Mesenchymal stem cell (in vitro differentiated cells and primary cell): ENCODE data around the gene RHBDL1.

ENCODE experiments used
- DNase-seq: peaks from one replicate; pipeline ENCODE4 v3.0.0-alpha.2; 2013
- H2AFZ ChIP-seq: one replicate; pipeline ENCODE4 v1.6.1; 2013; ENCODE audit warnings: low read depth, mild to moderate bottlenecking, control low read depth, inconsistent platforms, low read length, moderate library complexity
- H2AK5ac ChIP-seq: 2 replicates; pipeline ENCODE4 v1.6.1; 2013; ENCODE audit warnings: low read length, moderate library complexity, mild to moderate bottlenecking, inconsistent platforms; ENCODE audit not compliant: severe bottlenecking
- H2BK120ac ChIP-seq: one replicate; pipeline ENCODE4 v1.6.1; 2013; ENCODE audit warnings: low read depth, mild to moderate bottlenecking, inconsistent platforms, low read length, moderate library complexity
- H2BK12ac ChIP-seq, 2 experiments: one replicate each; pipeline ENCODE4 v1.6.1; 2013; ENCODE audit warnings: inconsistent platforms in 2 of 2, low read length in 2 of 2, mild to moderate bottlenecking in 2 of 2, moderate library complexity in 2 of 2, control low read depth in 1 of 2
- H2BK15ac ChIP-seq: one replicate; pipeline ENCODE4 v1.6.1; 2013; ENCODE audit warnings: mild to moderate bottlenecking, low read depth, inconsistent platforms; ENCODE audit not compliant: poor library complexity, severe bottlenecking
- H2BK5ac ChIP-seq: 2 replicates; pipeline ENCODE4 v1.6.1; 2013; ENCODE audit warnings: low read depth, mild to moderate bottlenecking, low read length, control low read depth, inconsistent platforms; ENCODE audit not compliant: poor library complexity, severe bottlenecking
- H3K14ac ChIP-seq, 2 experiments: one replicate each; pipeline ENCODE4 v1.6.1; 2013; ENCODE audit warnings: inconsistent platforms in 2 of 2, low read length in 2 of 2, control low read depth in 1 of 2, mild to moderate bottlenecking in 1 of 2, moderate library complexity in 1 of 2
- H3K18ac ChIP-seq, 2 experiments: one replicate each; pipeline ENCODE4 v1.6.1; 2013; ENCODE audit warnings: inconsistent platforms in 2 of 2, low read length in 2 of 2, control low read depth in 1 of 2, low read depth in 1 of 2, mild to moderate bottlenecking in 1 of 2
- H3K23ac ChIP-seq, 2 experiments: one replicate each; pipeline ENCODE4 v1.6.1; 2013; ENCODE audit warnings: inconsistent platforms in 2 of 2, low read length in 2 of 2, mild to moderate bottlenecking in 2 of 2, moderate library complexity in 2 of 2, control low read depth in 1 of 2
- H3K27ac ChIP-seq: 2 replicates; pipeline ENCODE4 v1.5.1; 2013; ENCODE audit warnings: mild to moderate bottlenecking, moderate library complexity, low read length, control low read depth, inconsistent platforms; ENCODE audit not compliant: poor library complexity, severe bottlenecking
- H3K27me3 ChIP-seq, 2 experiments: 2 replicates each; pipeline versions ENCODE4 v1.6.1 to v1.7.0; 2013; ENCODE audit warnings: low read length in 2 of 2, mild to moderate bottlenecking in 2 of 2, moderate library complexity in 2 of 2, control low read depth in 1 of 2, inconsistent platforms in 1 of 2; ENCODE audit not compliant: control insufficient read depth in 1 of 2, insufficient read depth in 1 of 2
- H3K36me3 ChIP-seq, 2 experiments: 2 replicates each; pipeline versions ENCODE4 v1.6.1 to v1.7.0; 2013; ENCODE audit warnings: low read length in 2 of 2, control low read depth in 1 of 2, inconsistent platforms in 1 of 2, low read depth in 1 of 2, mild to moderate bottlenecking in 1 of 2; ENCODE audit not compliant: insufficient read depth in 2 of 2, control insufficient read depth in 1 of 2
- H3K4ac ChIP-seq, 2 experiments: one replicate each; pipeline ENCODE4 v1.6.1; 2013; ENCODE audit warnings: inconsistent platforms in 2 of 2, low read length in 2 of 2, mild to moderate bottlenecking in 2 of 2, moderate library complexity in 2 of 2, control low read depth in 1 of 2, low read depth in 1 of 2
- H3K4me1 ChIP-seq: 2 replicates; pipeline ENCODE4 v1.6.1; 2013; ENCODE audit warnings: low read depth, low read length, control low read depth; ENCODE audit not compliant: control insufficient read depth, insufficient read depth
- H3K4me2 ChIP-seq: 2 replicates; pipeline ENCODE4 v1.6.1; 2013; ENCODE audit warnings: low read length, mild to moderate bottlenecking, inconsistent platforms; ENCODE audit not compliant: poor library complexity, severe bottlenecking
- H3K4me3 ChIP-seq, 2 experiments: 2 replicates each; pipeline versions ENCODE4 v1.5.1 to v1.7.0; 2013; ENCODE audit warnings: low read length in 2 of 2, mild to moderate bottlenecking in 2 of 2, control low read depth in 1 of 2, low read depth in 1 of 2; ENCODE audit not compliant: insufficient read depth in 1 of 2
- H3K79me1 ChIP-seq: replicated peaks from 2 replicates; pipeline ENCODE4 v1.6.1; 2013; ENCODE audit warnings: mild to moderate bottlenecking, control low read depth, low read length, inconsistent platforms; ENCODE audit not compliant: poor library complexity, severe bottlenecking
- H3K9ac ChIP-seq: 2 replicates; pipeline ENCODE4 v1.7.0; 2013; ENCODE audit warnings: mild to moderate bottlenecking, low read length, moderate library complexity
- H3K9me3 ChIP-seq: 2 replicates; pipeline ENCODE4 v1.7.0; 2013; ENCODE audit warnings: mild to moderate bottlenecking, low read length; ENCODE audit not compliant: control insufficient read depth
- H4K8ac ChIP-seq: one replicate; pipeline ENCODE4 v1.6.1; 2013; ENCODE audit warnings: inconsistent platforms, mild to moderate bottlenecking, low read length, moderate library complexity
- H4K91ac ChIP-seq: one replicate; pipeline ENCODE4 v1.6.1; 2013; ENCODE audit warnings: mild to moderate bottlenecking, low read length, inconsistent platforms
- WGBS: methylation state at CpG from one replicate; pipeline ENCODE4 v1.1.7; 2013; ENCODE audit warnings: mixed read lengths; 5-methylcytosine and 5-hydroxymethylcytosine counted together

RHBDL1 gene

GRCh38 chr16:638034-638543 lies 37.4 kb upstream of the RHBDL1 start:
- H2BK120ac ChIP-seq, result no peak overlapping the region
- peaks cover 3 to 19% of the 10 kb centered on the region in 2 experiments for H3K36me3 ChIP-seq
- peaks cover 54% of the 10 kb centered on the region for H3K4me1 ChIP-seq
- H2BK15ac ChIP-seq, result no peak overlapping the region
- H3K4ac ChIP-seq, result no peak overlapping the region
- no peak overlapping the region for H4K91ac ChIP-seq
- H4K8ac ChIP-seq, result no peak overlapping the region
- no peak overlapping the region for H3K14ac ChIP-seq
- WGBS, result 87% methylated on average over 15 of the region's 15 CpGs
- peaks cover 27% of the 10 kb centered on the region for H3K79me1 ChIP-seq
- no peak overlapping the region for H2BK5ac ChIP-seq
- peak overlapping the region in 1 of 2 experiments; percentile 82 for H2BK12ac ChIP-seq
- H3K27me3 ChIP-seq, result no peaks in the 10 kb centered on the region
- H3K23ac ChIP-seq, result no peak overlapping the region
- H3K4me3 ChIP-seq, result no peak overlapping the region
- no peak overlapping the region for H3K9ac ChIP-seq
- no peak overlapping the region for H3K4me2 ChIP-seq
- H3K9me3 ChIP-seq, result no peaks in the 10 kb centered on the region
- peak overlapping the region in 1 of 2 experiments; percentile 55 for H3K18ac ChIP-seq
- H2AK5ac ChIP-seq, result no peak overlapping the region
- H3K27ac ChIP-seq, result no peak overlapping the region
- no peak overlapping the region for H2AFZ ChIP-seq
- DNase-seq, result no peak

GRCh38 chr16:638836-639235 lies 36.6 kb upstream of the RHBDL1 start:
- Histone ChIP-seq H2AK5ac (no peak overlapping the region), H4K8ac (no peak overlapping the region), H3K27me3 (no peaks in the 10 kb centered on the region), H3K4me3 (no peak overlapping the region), H3K9me3 (no peaks in the 10 kb centered on the region), H3K27ac (no peak overlapping the region), H3K23ac (no peak overlapping the region), H3K79me1 (peaks cover 25% of the 10 kb centered on the region), H3K9ac (no peak overlapping the region), H2BK120ac (no peak overlapping the region), H2AFZ (no peak overlapping the region), H4K91ac (no peak overlapping the region), H3K4me2 (no peak overlapping the region), H3K4ac (no peak overlapping the region), H3K4me1 (peaks cover 53% of the 10 kb centered on the region), H2BK5ac (no peak overlapping the region), H3K18ac (no peak overlapping the region), H3K14ac (no peak overlapping the region), H3K36me3 (peaks cover 3 to 12% of the 10 kb centered on the region in 2 experiments), H2BK15ac (no peak overlapping the region), H2BK12ac (no peak overlapping the region)
- WGBS, result 89% methylated on average over 7 of the region's 9 CpGs
- DNase-seq, result no peak

GRCh38 chr16:640614-641013 lies 34.9 kb upstream of the RHBDL1 start:
- DNase-seq, result no peak
- no peak overlapping the region for H2BK5ac ChIP-seq

DNA sequence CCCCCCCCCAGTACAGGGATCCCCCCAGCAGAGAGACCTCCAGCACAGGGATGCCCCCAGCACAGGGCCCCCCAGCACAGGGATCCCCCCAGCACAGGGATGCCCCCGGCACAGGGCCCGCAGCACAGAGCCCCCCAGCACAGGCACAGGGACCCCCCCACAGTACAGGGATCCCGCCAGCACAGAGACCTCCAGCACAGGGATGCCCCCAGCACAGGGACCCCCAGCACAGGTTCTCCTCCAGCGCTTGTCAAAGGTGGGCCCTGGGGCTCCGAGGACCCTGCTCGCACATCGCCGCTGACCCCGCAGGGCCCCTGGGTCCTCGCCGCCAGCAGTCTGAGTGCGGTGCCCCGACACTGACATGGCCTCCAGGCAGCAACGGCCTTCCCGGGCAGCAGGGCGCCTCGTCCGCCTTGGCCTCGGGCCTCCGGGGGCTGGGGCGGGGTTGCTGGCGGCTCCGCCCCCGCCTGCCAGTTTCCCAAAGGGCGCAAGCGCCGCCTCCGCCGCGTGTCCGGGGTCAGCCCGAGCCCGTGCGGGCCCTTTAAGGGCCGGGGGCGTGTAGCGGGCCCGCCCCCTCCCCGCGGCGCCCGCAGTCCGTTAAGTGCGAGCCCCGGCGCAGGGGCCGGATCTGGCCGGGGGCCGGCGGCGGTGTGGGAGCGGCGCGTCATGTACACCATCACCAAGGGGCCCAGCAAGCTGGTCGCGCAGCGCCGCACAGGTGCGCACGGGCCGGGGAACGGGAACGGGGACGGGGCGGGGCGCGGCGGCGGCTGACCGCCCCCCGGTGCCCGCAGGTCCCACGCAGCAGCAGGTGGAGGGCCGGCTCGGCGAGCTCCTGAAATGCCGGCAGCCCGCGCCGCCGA lies 33.9 kb upstream of the RHBDL1 start, which contains the start of gene MCRIP2:
MCRIP2 (plus strand) TSS at position 503 of the 863 bp plus-strand sequence; CDS start at position 667, 164 bp downstream.
- peak within 1 kb of the TSS; percentile 71 to 83 for H3K4me3 ChIP-seq
- peaks cover 49% of the 10 kb centered on the region for H3K4me1 ChIP-seq
- H3K23ac ChIP-seq, result peak within 1 kb of the TSS in 1 of 2 experiments; percentile 83
- WGBS, result 2% methylated on average over 61 of the region's 81 CpGs
- peak within 1 kb of the TSS; percentile 90 for H2BK15ac ChIP-seq
- no peaks in the 10 kb centered on the region for H3K27me3 ChIP-seq
- peak within 1 kb of the TSS; percentile 70 for H2AFZ ChIP-seq
- peak within 1 kb of the TSS; percentile 90 to 99 for H3K14ac ChIP-seq
- peak within 1 kb of the TSS; percentile 18 to 84 for H2BK12ac ChIP-seq
- H3K18ac ChIP-seq, result peak within 1 kb of the TSS; percentile 88 to 98
- peak within 1 kb of the TSS; percentile 70 for H4K91ac ChIP-seq
- peak within 1 kb of the TSS; percentile 99 for H3K4me2 ChIP-seq
- H4K8ac ChIP-seq, result peak within 1 kb of the TSS; percentile 99
- H3K27ac ChIP-seq, result no peak within 1 kb of the TSS
- peaks cover 0 to 14% of the 10 kb centered on the region in 2 experiments for H3K36me3 ChIP-seq
- H2BK120ac ChIP-seq, result peak within 1 kb of the TSS; percentile 94
- H3K4ac ChIP-seq, result peak within 1 kb of the TSS; percentile 83 to 87
- H2BK5ac ChIP-seq, result peak within 1 kb of the TSS; percentile 49
- H3K9ac ChIP-seq, result peak within 1 kb of the TSS; percentile 89
- DNase-seq, result peak; percentile 69
- no peak within 1 kb of the TSS for H2AK5ac ChIP-seq
- H3K9me3 ChIP-seq, result no peaks in the 10 kb centered on the region
- H3K79me1 ChIP-seq, result peaks cover 27% of the 10 kb centered on the region

More at GRCh38 chr16:640614-641013, 34.9 kb upstream of the RHBDL1 start:
- H3K14ac ChIP-seq, result no peak overlapping the region
- H2AFZ ChIP-seq, result no peak overlapping the region
- no peak overlapping the region for H3K4me3 ChIP-seq
- H3K18ac ChIP-seq, result no peak overlapping the region
- H3K9me3 ChIP-seq, result no peaks in the 10 kb centered on the region
- H3K4ac ChIP-seq, result no peak overlapping the region
- peaks cover 46% of the 10 kb centered on the region for H3K4me1 ChIP-seq
- peaks cover 23% of the 10 kb centered on the region for H3K79me1 ChIP-seq
- WGBS, result 100% methylated on average over 3 of the region's 5 CpGs
- H3K27me3 ChIP-seq, result no peaks in the 10 kb centered on the region
- H4K8ac ChIP-seq, result no peak overlapping the region
- H2BK12ac ChIP-seq, result peak overlapping the region in 1 of 2 experiments; percentile 59
- H4K91ac ChIP-seq, result no peak overlapping the region
- H3K23ac ChIP-seq, result no peak overlapping the region
- H2BK15ac ChIP-seq, result no peak overlapping the region
- H2AK5ac ChIP-seq, result no peak overlapping the region
- H3K9ac ChIP-seq, result no peak overlapping the region
- no peak overlapping the region for H3K27ac ChIP-seq
- H3K4me2 ChIP-seq, result no peak overlapping the region
- H3K36me3 ChIP-seq, result peaks cover 0 to 7% of the 10 kb centered on the region in 2 experiments
- peak overlapping the region; percentile 94 for H2BK120ac ChIP-seq
